ENCODE data around the gene BCL2L11.

BCL2L11 gene

DNA sequence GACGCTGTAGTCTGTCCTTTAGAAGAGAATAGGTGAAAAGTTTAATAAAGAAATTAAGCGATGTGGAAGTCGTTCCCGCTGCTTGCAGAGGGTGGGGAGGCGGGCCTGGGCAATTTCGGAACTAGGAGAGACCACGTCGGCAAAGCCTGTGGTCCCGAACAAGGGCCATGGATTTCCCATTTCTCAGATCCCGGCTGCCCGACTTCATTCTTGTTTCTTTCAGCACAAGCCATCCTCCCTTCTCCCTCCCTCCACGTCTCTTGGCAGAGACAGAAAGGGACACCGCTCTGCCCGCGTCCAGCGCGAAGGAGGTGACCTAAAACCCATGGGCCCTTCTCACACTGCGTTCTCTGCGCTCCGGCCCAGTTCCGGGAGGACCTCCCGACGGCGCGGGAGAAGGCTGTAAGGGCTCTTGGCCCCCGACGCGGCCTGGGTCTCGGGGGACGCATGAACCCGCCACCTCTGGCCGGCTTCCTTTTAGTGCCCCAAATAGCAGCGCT lies 2.2 kb upstream of the BCL2L11 start:
- no peak for DNase-seq

DNA sequence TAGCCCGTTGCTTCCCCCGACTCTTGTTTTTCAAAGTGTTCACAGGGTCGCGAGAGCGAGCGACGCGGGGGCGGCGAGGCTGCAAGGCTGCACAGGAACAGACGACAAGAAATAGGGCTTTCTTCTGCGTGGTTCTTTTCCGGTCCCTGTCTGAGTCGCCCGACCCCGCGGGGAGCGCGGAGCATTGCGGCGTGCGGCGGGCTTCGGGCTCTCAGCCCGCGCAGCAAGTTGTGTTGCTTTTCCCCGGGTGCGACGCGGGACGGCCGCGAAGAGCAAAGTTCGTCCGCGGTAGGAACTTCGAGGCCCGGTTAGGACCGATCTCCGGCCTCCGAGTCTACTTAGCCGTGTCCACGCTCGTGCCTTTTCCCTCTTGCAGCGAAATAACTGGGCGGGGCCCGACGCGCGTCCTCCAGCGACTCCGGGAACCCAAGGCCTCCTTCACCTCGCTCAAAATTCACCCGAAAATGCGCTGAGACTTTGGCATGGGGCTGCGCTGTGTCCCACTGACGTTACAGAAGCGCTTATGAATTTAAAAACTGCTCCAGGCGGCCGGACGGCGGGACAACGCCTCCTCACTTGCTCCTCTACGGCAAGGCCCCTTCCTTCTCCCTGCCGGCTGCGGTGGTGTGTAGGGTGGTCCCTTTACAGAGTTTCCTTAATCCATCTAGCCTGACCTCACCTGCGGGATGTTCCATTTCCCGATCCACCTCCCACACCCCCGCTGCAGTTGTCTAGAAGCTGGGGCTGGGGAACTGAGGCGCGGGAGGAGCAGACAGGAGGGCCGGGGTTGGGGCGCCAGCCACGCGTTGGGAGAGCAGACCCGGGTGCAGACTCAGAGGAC lies 1.5 kb upstream of the BCL2L11 start:
- no peak for DNase-seq

DNA sequence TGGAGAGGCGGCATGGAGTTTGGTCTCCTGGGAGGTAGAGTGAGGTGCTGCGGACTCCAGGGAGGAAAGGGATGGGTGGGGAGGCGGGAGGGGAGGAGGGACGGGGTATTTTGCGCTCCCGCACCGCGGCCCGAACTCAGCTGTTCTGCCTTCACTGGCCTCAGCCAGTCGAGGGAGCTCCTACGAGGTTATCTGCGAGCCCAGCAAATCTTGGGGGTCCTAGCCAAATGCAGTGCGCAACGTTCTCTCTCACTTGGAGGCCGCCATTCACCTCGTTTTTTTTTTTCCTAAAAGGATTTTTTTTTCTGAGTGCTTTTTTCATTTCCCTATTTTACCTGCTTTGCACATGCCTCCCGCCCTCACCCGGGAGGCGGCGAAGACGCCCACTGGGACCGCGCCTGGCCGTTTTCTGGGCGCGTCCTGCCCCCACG lies 877 bp upstream of the BCL2L11 start:
- no peak for DNase-seq

DNA sequence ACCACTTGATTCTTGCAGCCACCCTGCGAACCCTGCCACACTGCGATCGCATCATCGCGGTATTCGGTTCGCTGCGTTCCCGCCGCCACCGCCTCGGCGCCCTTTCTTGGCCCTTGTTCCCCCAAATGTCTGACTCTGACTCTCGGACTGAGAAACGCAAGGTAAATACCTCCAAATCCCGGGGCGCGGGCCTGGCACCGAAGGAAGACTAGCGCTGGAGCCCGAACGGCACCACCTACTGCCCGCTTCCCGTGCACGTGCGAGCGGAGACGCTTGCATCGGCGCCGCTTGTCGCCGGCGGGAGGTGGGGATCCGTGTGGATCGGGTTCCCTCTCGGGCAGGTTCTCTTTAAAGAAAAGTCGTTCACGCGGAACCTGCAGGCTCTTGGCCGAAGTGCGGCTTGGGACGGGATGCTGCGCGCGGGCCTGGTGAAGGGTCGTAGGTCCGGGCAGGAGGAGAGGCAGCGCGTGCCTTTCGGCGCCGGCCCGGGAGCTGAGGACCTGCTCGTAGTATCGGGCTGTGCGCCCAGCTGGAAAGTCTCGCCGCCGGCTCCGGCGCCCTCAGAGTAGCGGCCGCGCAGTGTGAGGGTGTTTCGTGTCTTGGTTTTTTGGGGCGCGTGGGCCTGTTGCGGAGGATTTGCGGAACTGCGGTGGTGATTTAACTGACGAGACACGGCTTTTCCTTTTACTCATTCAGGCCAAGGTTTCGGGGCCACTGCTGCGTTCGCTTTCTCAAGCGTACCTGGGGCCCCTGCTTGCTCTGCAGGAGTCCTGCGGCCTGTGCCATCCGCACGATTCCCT lies 514 bp downstream of the BCL2L11 start:
- peak; percentile 7 to 24 for DNase-seq

DNA sequence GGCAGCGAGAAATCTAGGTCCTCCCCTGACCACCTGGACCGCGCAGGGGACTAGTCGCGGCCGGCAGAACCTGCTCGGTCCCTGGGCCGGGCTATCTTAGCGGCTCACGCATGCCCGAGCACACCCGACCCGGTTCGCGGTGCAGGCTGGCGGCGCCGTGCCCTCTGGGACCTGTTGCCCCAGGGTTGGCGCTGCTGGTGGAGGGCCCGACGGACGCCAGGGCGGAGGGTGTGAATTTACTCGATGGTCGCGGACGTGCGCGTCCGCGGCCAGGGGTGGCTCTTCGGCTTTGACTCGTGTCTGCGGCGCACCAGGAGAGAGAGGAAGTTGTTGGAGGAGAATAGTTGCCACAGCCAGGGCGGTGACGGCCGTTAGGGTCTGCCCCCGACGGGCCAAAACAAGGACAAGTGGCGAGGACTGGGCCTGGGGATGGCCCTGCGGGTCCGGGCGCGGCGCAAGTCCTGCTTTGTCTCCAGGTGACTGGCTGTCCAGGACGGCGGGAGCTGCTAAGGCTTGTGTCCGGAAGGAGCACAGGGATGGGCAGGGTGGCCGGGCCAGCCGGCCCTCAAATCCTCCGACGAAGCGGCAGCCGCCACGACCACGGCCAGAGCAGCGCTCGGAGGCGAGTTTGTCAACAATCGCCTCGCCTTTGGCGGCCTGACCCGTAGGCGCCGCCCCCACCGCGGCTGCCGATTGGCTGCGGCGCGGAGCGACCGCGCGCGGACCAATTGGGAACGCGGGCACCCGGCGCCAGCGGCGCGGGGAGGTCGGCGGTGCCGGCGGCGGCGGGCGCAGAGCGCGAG lies 1.3 kb downstream of the BCL2L11 start:
- DNase-seq: peak; percentile 74 to 82

DNA sequence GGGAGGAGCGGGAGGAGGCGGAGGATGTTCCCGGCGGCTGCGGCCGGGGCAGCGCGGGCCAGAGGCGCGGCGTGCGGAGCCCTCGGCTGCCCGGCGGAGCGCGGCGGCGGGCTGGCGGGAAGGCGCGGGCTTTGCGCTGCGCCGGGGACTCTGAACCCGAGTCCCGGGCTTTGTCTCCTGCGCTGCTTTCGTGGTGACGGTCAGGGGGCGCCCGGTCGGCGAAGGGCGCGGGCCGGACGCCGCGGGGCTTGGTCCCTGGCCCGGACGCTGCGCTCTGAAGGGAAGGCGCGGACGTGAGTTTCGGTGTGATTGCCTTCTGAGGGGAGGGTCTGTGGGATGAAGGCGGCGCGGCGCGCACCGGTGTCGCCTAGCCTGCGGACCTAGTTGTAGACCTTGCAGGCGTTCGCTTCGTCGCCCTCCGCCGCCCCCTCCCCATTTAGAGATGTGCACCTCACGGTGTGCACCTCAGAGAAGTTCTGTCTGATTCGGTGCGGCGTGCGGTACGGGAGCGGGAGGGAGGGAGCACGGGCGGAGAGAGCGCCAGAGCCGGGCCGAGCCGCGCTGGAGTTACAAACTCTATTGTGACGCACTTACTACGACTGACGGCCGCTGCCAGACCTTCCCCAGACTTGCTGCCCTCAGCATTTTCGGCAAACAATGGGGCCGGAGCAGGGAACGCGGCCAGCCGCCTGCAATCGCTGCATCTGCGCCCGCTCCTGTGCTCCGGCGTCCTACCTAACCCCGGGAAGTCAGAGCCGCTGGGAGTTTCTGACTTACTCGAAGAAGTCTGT lies 2.1 kb downstream of the BCL2L11 start:
- DNase-seq: peak; percentile 54 to 72

DNA sequence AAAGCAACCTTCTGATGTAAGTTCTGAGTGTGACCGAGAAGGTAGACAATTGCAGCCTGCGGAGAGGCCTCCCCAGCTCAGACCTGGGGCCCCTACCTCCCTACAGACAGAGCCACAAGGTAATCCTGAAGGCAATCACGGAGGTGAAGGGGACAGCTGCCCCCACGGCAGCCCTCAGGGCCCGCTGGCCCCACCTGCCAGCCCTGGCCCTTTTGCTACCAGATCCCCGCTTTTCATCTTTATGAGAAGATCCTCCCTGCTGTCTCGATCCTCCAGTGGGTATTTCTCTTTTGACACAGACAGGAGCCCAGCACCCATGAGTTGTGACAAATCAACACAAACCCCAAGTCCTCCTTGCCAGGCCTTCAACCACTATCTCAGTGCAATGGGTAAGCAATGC lies 3.0 kb downstream of the BCL2L11 start:
- no peak for DNase-seq

DNA sequence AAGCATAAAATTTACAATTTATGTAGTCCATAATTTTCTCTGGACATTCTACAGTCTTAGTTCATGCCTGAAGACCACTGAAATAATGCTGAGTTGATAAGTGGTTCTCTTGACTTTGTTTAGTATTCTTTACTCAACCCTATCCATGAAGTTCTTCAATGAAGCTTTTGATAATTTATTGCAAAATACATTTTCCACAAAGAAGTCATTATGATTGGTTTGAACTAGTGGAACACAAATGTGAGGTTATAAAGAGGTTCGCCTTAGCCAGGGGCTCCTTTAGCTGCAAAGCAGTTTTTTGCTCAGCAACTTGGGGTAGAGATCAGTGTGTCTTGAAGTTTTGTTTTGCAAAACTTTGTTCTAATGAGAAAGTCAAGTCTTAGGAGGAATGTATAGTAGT lies 5.9 kb downstream of the BCL2L11 start:
- DNase-seq: no peak

DNA sequence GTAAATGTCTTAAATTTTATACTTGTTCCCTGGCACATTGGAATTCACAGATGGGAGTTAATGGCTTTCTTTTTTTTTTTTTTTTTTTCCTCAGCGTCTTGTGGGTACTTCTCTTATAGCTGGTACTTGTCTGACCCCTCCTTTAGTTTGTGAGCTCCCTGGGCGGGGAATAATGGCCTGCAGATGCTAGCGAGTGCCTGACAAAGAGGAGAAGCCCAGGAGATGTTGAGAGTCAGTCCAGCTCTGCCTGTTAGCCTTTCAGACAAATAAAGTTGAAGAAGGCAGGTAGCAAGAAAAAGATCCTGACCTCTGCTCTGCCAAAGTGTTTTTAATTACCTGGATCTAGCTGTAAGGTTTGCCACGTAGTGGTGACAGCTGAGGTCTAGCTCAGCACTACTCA lies 6.6 kb downstream of the BCL2L11 start:
- no peak for DNase-seq

DNA sequence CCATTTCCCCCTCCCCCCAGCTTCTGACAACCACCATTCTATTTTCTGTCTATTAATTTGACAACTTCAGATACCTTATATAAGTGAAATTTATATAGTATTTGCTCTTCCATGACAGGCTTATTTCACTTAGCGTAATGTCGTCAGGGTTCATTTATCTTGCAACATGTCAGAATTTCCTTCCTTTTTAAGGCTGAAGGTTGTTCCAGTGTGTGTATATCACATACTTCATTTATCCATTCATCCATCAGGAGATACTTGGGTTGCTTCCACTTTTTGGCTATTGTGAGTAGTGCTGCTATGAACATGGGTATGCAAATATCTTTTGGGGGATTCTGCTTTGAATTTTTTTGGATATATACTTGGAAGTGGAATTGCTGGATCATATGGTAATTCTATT lies 7.4 kb downstream of the BCL2L11 start:
- DNase-seq: no peak

DNA sequence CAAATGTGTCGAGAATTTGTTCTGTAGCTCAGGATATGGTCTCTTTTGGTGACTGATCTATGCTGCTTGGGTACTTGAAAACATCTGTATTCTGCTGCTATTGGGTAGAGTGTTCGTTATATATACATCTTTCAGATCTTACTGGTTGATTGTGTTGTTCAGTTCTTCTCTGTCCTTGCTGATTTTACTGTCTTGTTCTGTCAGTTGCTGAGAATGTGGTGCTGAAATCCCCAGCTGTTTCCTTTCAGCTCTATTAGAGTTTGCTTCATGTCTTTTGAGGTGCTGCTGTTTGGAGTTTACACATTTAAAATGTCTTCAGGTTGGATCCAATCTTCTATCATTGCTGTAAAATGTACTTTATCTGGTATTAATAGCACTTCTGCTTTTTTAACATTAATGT lies 12.9 kb downstream of the BCL2L11 start:
- DNase-seq: no peak

DNA sequence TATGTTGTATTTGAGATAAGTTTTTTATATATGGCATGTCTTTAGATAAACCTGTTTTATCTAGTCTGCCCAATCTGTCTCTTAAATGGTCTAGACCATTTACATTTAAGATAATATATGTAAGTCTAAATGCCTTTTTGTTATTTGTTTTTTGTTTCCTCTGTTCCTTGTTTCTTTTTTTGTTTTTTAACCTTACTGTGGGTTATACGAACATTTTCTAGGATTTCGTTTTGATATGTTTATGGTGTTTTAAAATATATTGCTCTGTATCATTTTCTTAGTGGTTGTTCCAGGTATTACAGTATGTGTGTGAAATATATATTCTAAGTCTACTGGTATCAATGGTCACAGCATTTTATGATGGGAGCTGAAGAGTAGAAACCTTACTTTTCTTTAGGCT lies 13.3 kb downstream of the BCL2L11 start:
- DNase-seq: no peak

DNA sequence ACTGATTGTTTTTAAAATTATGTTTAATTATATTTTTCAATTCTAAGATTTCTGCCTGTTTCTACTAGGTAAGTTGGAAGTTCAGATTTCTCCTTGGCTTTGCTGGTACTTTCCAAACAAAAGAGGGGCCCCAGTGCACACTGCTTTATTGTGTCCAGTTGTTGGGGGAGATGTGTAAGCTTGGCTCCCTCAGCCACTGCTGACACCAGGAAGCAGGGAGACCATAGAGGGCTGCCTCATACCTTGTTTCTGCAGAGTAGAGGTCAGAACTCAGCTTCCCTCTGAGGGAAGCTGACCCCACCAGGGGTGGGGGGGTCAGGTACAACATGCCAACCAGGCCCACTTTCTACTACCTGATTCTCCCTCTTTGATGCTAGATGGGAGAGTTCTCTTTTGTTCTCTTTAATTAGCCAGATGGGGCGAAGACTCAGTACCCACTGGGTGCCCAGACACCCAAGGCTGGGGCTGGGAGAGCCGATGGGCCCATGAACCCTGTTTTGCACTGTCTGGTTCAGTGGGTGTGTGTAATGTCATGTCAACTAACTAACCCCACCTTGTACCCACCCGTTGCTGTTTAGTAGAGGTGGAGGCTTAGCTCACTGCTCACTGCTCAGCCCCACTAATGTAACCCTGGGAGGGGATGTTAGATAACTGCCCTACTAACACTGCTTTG lies 14.7 kb downstream of the BCL2L11 start:
- no peak for DNase-seq

DNA sequence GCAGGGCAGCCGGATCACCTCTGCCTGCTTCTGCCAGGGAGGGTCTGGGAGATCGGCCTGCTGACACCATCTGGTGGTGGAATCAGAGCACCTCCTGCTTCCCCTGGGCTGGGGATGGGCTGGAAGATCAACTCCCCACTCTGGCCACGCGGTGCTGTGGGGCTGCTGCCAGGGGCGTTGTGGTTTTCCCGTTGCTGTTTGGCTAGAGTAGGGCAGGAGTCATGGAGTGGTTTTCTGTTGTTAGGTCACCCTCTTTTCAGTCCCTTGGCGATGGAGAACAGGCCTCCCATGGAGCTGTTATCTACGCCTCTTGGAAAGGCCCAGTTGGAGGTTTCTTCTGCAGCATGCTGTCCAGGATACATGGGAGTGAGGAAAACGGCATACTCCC lies 15.2 kb downstream of the BCL2L11 start:
- no peak for DNase-seq

DNA sequence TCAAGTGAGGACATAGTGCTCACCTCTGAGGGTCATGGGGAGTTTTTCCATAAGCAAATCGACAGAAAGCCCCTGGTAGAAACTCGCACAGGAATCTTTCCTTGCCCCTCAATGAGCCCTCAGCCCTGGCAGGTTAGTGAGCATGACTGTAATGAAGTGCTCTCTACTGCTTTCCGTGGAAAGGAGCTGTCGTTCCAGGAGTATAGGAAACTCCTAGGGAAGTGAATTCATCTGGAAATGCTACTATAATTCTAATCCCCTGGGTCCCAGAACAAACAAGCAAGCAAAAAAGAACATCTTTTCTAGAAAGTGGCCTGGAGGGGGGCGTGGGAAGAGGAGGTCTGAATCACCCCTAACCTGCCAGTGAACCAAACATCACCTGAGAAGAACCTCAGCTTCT lies 18.1 kb downstream of the BCL2L11 start:
- no peak for DNase-seq

DNA sequence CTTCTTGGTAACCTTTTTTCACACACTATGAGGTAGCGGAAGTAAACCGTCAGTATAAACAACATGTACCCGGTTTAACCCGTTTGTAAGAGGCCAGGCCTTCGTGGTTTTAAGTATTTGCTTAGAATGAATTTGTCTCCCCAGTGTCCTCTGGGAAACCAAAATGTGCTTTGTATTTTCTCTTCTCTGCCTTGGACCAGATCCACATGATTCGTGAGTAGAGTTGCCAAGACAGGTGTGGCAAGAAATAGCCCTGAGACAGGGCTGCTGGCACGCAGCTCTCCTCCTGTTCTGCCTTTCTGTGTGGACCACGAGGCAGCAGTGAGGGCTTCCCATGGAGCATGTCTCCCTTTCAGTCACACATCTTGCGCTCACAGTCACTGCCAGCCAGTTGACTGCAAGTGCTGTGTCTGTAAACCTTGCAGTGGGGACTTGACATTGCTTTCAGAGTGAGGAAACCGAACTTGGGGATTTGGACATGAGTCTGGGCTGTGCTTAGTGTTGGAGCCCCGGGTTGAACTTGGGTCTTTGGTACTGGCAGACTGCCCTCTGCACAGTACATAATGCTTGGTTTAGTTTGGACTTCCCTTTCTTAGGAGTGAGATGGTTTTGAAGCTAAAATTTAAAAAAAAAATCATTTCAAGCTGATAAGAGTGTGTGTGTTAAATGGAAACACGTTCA lies 19.1 kb downstream of the BCL2L11 start:
- no peak for DNase-seq

DNA sequence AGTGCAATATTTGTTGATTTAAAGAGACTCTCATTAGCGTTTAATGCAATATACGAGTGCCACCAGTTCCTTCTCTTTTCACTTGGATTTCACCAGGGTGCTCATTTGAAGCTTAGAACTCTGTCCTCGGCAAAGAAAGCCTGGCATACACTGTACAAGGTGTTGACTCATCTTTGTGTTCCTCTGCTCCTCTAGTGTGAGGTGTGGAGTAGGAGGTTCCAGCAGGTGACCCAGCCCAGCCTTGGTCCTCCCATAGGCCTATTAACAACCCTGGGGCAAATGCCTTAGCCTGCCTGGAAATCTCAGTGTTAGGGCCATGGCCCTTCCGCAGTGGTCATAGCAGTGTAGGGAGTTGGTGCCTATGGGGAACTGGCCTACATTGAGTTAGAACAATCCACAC lies 20.1 kb downstream of the BCL2L11 start:
- DNase-seq: no peak

DNA sequence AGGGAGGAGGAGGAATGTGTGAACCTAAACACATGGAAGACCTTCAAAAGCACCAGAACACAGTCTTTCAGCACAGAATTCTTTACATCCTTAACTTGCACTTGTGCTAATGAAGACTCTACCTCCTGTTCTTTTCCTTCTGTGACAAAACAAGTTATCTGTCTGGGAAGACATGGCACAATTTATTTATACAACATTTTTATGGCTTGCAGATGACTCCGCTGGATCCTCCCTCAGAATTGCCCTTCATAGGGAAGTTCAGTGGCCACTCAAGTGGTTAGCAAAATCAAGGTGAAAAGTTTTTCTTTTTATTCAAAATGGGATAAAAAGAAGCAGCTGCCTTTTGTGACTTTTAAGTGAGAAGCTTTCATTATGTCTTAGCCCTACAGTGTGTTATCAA lies 21.4 kb downstream of the BCL2L11 start:
- DNase-seq: no peak

DNA sequence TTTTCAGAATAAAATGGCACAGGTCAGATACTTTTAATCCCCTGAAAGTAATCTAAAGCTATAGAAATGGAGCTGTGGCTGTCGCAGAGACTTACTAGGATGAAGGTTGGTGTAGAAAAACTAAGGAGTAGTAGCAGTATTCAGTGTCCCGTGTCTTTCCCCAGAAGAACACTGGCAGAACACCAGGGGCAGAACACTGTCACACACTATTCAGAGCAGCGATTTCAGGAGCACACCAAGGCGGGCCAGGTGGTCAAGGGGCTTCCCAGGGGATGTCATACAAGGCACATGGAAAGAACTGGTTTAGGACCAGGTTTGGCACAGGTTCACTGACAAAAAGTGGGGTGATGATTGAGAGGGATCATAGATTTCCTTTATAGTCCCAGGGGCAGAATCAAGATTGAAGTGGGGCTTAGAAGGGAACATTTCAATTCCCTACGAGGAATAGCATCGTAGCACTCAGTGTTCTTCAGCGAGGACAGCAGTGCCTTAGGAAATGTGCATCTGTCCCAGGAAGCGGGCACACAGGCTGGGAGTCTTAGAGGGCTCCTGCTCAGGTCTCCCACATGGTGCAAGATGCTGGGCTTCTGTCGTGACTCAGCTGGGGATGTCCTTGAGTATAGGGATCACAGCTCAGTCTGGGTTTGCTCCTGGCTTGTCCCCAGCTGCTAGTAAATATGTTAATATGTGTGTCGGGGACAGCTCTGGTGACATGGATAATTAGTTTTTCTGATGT lies 22.6 kb downstream of the BCL2L11 start:
- DNase-seq: no peak

DNA sequence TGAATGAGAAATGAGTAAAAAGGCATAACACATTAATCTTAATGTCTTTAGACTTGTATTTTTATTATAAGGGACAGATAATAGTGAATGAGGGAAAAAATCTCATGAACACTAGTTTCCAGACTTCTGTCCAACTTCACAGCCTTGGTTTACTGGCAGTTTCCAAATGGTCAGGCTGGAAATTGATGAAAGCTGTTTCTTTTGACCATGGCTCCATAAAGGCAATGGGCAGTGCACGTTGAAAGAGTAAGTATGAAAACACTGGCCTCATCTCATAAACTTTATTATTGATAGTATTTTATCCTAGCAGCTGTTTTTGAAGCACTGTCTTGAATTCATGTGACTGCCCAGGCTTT lies 23.1 kb downstream of the BCL2L11 start:
- no peak for DNase-seq

Measured in SHP77 (cell line).